ENCODE data around the gene SPHKAP.

GRCh38 chr2:227932403-227932802 lies 249.1 kb downstream of the SPHKAP start:
- no peak for TF ChIP-seq POLR2AphosphoS5 (IDR thresholded peaks at IDR 0.05; ENCODE audit: low read depth, low read length)
- no peak for TF ChIP-seq FOXP2 (optimal IDR thresholded peaks at IDR 0.05; ENCODE audit: borderline replicate concordance, extremely low read depth, extremely low read length, insufficient read depth)
- no peak for TF ChIP-seq SIN3A (IDR thresholded peaks at IDR 0.05; ENCODE audit: borderline replicate concordance, insufficient read depth, low read length)
- no peak for TF ChIP-seq REST (IDR thresholded peaks at IDR 0.05; ENCODE audit: insufficient read depth in 1 of 2, low read depth in 2 of 2, low read length in 2 of 2)
- no peak for TF ChIP-seq TAF1 (IDR thresholded peaks at IDR 0.05; ENCODE audit: borderline replicate concordance, insufficient read depth, low read length)

Measured in PFSK-1 (cell line).